PC-9 (cell line): ENCODE results near the gene NMNAT2.

ENCODE experiments used
- CTCF ChIP-seq: fragments of 200-600 bp; sonication (generic); conservative IDR thresholded peaks from 2 replicates; pipeline ENCODE4 v1.6.1; 2017; ENCODE audit warnings: mixed run types, antibody characterized with exemption, mild to moderate bottlenecking, moderate library complexity
- EZH2 ChIP-seq: fragments of 200-600 bp; sonication (generic); IDR thresholded peaks from 2 replicates; pipeline ENCODE4 v1.8.0; 2017; ENCODE audit warnings: antibody characterized with exemption, low read depth

GRCh38 chr1:183272390-183272848, 145.8 kb downstream of the NMNAT2 start:
- no peak for TF ChIP-seq CTCF
- no peak for TF ChIP-seq EZH2
